Measurements from ENCODE around the gene PPP1R7. TPM values are rescaled to one million over a fixed set of nuclear protein-coding genes. Genes with fewer than 3 reads are reported as not detected.
A peak's percentile ranks its signal among the peaks of the same experiment; 100 is the strongest.

Gene PPP1R7
- total and polyA plus RNA-seq, 10 donors, result 36.1 to 89.3 (median 48.8) TPM

GRCh38 chr2:241228860-241229516 lies 78.7 kb downstream of the PPP1R7 start:
- TF ChIP-seq CTCF (IDR thresholded peaks at IDR 0.05 in 8 of 11, conservative IDR thresholded peaks at IDR 0.05 in 3 of 11) (no peak), POLR2AphosphoS5 (IDR thresholded peaks at IDR 0.05) (peak; percentile 44 to 60 (median 46)), POLR2A (IDR thresholded peaks at IDR 0.05) (no peak)
- intact Hi-C loops (cut with DNase I; ENCODE audit: low total_unique reads), result no loop called here
- peaks cover 0 to 37% (median 21%) of the 10 kb centered on the region in 6 donors for H3K4me1 ChIP-seq
- no peak overlapping the region for H3K27ac ChIP-seq
- H3K36me3 ChIP-seq, result peaks cover 3 to 89% (median 76%) of the 10 kb centered on the region in 6 donors
- no peak overlapping the region for H3K4me3 ChIP-seq
- H3K27me3 ChIP-seq (replicated peaks in 1 of 7), result no peaks in the 10 kb centered on the region
- whole genome bisulfite sequencing, 5 donors, result 59 to 79% (median 68%) methylated on average over 19 to 20 of the region's 20 CpGs
- no peaks in the 10 kb centered on the region for H3K9me3 ChIP-seq
- DNase-seq, result peak; percentile 68

DNA sequence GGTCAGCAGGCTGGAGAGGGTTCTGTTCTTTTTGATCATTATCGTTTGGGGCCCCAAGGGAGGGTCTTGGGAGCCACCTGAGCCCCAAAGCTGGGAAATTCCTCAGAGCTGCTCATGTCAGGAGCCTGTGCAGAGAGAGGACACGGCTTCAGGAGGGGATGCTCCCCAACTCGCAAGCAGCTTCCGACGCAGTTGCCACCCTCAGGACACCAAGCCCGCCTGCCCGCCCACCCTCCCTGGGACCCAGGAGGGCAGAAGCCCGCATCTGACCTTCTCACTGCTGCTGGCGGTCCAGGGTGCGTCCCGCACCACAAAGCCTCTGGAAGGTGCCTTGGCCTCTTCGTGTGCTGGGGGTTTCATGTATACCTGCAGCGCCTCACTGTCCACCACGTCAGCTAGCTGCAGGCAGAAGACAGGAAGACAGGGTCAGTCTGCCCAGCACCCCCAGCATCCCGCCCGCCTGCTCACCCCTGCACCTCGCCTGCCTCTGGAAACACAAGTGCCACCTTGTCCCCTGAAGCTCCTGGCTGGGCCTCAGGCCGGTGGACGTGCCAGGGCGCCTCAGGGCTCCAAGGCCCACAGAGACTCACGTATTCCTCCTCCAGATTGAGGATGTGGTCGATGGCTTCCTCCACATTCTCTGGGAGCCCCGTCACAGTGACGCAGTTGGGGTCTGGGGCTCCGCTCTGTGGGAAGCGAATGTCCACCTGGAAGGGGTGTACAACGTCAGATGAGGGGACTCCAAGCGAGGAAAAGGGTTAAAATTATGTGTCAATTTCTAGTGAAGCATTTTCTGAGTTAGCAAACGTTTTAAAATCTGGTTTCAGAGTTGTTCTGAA lies 79.5 kb downstream of the PPP1R7 start:
- Histone ChIP-seq H3K4me3 (no peak overlapping the region), H3K9me3 (no peaks in the 10 kb centered on the region), H3K4me1 (peaks cover 0 to 29% (median 14%) of the 10 kb centered on the region in 6 donors), H3K36me3 (peaks cover 3 to 97% (median 84%) of the 10 kb centered on the region in 6 donors), H3K27me3 (replicated peaks in 1 of 7) (no peaks in the 10 kb centered on the region), H3K27ac (no peak overlapping the region)
- TF ChIP-seq CTCF (IDR thresholded peaks at IDR 0.05 in 8 of 11, conservative IDR thresholded peaks at IDR 0.05 in 3 of 11) (no peak), POLR2AphosphoS5 (IDR thresholded peaks at IDR 0.05) (peak in 1 of 3 donors; percentile 25), POLR2A (IDR thresholded peaks at IDR 0.05) (no peak)
- intact Hi-C loops (cut with DNase I; ENCODE audit: low total_unique reads), result no loop called here
- 87 to 93% (median 88%) methylated on average over 26 to 29 of the region's 29 CpGs for WGBS, 5 donors
- DNase-seq, result peak; percentile 46

GRCh38 chr2:241230435-241230834 lies 80.2 kb downstream of the PPP1R7 start:
- Histone ChIP-seq H3K27me3 (replicated peaks in 1 of 7) (no peaks in the 10 kb centered on the region), H3K9me3 (no peaks in the 10 kb centered on the region), H3K27ac (no peak overlapping the region), H3K4me1 (peaks cover 0 to 30% (median 15%) of the 10 kb centered on the region in 6 donors), H3K4me3 (no peak overlapping the region), H3K36me3 (peaks cover 3 to 100% (median 90%) of the 10 kb centered on the region in 6 donors)
- WGBS, 5 donors, result 95 to 97% (median 96%) methylated on average over 10 to 19 of the region's 19 CpGs
- TF ChIP-seq CTCF (IDR thresholded peaks at IDR 0.05 in 8 of 11, conservative IDR thresholded peaks at IDR 0.05 in 3 of 11) (no peak), POLR2AphosphoS5 (IDR thresholded peaks at IDR 0.05) (peak in 2 of 3 donors; percentile 18 to 19), POLR2A (IDR thresholded peaks at IDR 0.05) (no peak)
- intact Hi-C loops (cut with DNase I; ENCODE audit: low total_unique reads), result no loop called here
- DNase-seq, result peak; percentile 45
